Adrenal gland (tissue), 5 donors: ENCODE measurements around the gene LURAP1L.

Experiments used
- POLR2A ChIP-seq, 2 donors: fragments of 450-650 bp; IDR thresholded peaks; one replicate each; pipeline ENCODE4 v1.6.1; 2017; ENCODE audit warnings: antibody characterized with exemption in 2 of 2, mild to moderate bottlenecking in 2 of 2, moderate library complexity in 1 of 2
- TF ChIP-seq, protein P1 (sequence below), 6 experiments: fragments of 450-650 bp in 4 of 6; fragments of 200-600 bp in 2 of 6; sonication (generic) in 1 of 6; IDR thresholded peaks; 1 replicate in 5 of 6; 2 replicates in 1 of 6; pipeline versions ENCODE4 v1.5.1 to v1.8.0; 2016 to 2021; ENCODE audit warnings: antibody characterized with exemption in 6 of 6, mild to moderate bottlenecking in 2 of 6, moderate library complexity in 1 of 6
- donor health status: DM: no; HTN: no; CAD: no.

DNA sequence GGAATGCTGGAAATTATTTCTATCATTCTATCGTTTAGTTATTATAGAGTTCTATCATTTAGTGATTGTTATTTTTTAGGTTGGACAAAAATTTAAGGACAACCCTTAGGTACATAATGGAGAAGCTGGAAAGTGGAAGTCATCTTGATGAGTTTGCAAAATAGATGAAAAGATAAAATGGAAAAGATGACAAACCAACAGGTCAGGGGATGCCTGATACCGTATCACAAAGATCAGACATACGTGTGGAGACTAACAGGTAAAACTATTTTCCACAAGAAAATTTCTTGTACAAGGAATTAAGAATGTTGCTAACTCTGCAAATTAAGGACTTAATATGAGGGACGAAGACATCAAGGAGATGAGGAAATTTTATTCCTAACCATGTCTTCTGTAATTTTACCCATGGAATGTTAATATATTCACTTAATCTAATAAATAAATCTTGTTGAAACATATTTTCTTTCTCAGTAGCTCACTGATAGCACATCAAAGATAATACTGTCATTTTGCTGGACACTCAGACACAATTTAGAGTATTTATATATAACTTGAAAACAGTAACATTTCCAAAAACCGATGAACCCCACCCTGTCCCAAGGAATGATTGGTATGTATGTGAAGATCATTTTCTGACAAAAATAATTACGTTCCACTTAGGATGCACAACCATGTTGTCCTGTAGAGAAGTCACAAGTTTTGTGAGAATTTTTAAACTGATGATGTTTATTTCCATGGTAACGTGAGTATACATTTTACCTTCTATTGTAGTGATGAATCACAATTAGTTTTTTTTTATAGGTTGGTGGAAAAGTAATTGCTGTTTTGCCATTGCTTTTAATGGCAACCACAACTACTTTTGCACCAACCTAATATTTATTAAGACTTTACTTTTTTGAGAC lies 2.6 kb downstream of the LURAP1L start:
- TF ChIP-seq, protein P1, sequence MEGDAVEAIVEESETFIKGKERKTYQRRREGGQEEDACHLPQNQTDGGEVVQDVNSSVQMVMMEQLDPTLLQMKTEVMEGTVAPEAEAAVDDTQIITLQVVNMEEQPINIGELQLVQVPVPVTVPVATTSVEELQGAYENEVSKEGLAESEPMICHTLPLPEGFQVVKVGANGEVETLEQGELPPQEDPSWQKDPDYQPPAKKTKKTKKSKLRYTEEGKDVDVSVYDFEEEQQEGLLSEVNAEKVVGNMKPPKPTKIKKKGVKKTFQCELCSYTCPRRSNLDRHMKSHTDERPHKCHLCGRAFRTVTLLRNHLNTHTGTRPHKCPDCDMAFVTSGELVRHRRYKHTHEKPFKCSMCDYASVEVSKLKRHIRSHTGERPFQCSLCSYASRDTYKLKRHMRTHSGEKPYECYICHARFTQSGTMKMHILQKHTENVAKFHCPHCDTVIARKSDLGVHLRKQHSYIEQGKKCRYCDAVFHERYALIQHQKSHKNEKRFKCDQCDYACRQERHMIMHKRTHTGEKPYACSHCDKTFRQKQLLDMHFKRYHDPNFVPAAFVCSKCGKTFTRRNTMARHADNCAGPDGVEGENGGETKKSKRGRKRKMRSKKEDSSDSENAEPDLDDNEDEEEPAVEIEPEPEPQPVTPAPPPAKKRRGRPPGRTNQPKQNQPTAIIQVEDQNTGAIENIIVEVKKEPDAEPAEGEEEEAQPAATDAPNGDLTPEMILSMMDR (IDR thresholded peaks at IDR 0.05): no peak
- TF ChIP-seq POLR2A (IDR thresholded peaks at IDR 0.05): no peak
